Aorta (tissue), 5 donors: Measurements from ENCODE around the gene SPEM1. TPM values are rescaled to one million over a fixed set of nuclear protein-coding genes. Genes with fewer than 3 reads are reported as not detected.
A peak's percentile ranks its signal among the peaks of the same experiment; 100 is the strongest.

Experiments
- ATAC-seq: fragments of 200-7000 bp; cut with Tn5 transposase; one replicate; pipeline ENCODE4 v1.9.1; 2022; ENCODE audit warnings: moderate library complexity; ENCODE audit not compliant: low FRiP score
- DNase-seq, 2 donors: peaks; one replicate each; pipeline ENCODE4 v3.0.0-alpha.2; 2020
- H3K27ac ChIP-seq, 2 donors: one replicate each; pipeline ENCODE4 v1.5.1; 2013; ENCODE audit warnings: low read length in 2 of 2, mild to moderate bottlenecking in 2 of 2, moderate library complexity in 2 of 2, control low read depth in 1 of 2, inconsistent platforms in 1 of 2, low read depth in 1 of 2
- H3K27me3 ChIP-seq, 2 donors: one replicate each; pipeline ENCODE4 v1.6.1; 2013; ENCODE audit warnings: control low read depth in 1 of 2, low read length in 1 of 2, mild to moderate bottlenecking in 1 of 2, moderate library complexity in 1 of 2; ENCODE audit not compliant: insufficient read depth in 2 of 2, control insufficient read depth in 1 of 2
- H3K36me3 ChIP-seq, 2 donors: one replicate each; pipeline ENCODE4 v1.6.1; 2013; ENCODE audit warnings: control low read depth in 1 of 2, low read length in 1 of 2, mild to moderate bottlenecking in 1 of 2; ENCODE audit not compliant: insufficient read depth in 2 of 2, control insufficient read depth in 1 of 2
- H3K4me1 ChIP-seq, 2 donors: one replicate each; pipeline ENCODE4 v1.6.1; 2013; ENCODE audit warnings: low read length in 2 of 2, control low read depth in 1 of 2, mild to moderate bottlenecking in 1 of 2, moderate library complexity in 1 of 2; ENCODE audit not compliant: insufficient read depth in 2 of 2, control insufficient read depth in 1 of 2
- H3K4me3 ChIP-seq, 2 donors: one replicate each; pipeline ENCODE4 v1.5.1; 2013; ENCODE audit warnings: low read length in 2 of 2, control low read depth in 1 of 2, mild to moderate bottlenecking in 1 of 2
- H3K9me3 ChIP-seq: one replicate; pipeline ENCODE4 v1.6.1; 2013; ENCODE audit warnings: mild to moderate bottlenecking, low read length; ENCODE audit not compliant: control insufficient read depth
- WGBS, 2 donors: extraction: QIAGEN DNeasy Blood & Tissue Kit; methylation state at CpG; one replicate each; pipeline ENCODE4 v1.1.7; 2013; 5-methylcytosine and 5-hydroxymethylcytosine counted together
- intact Hi-C, 2 donors: fragments of 100-400 bp; cut with DNase I; formaldehyde crosslinking; loops; one replicate each; pipeline versions ENCODE4 v1.14.2 to v1.15.0; 2022
- long read RNA-seq, 2 donors: library from polyadenylated mRNA; unstranded; transcript quantifications; one replicate each; pipeline ENCODE4 v2.0.0, GENCODE V29; 2020 to 2021
- polyA plus RNA-seq, 2 donors: library from polyadenylated mRNA; stranded (reverse); fragments of 200-250 nt; gene quantifications; one replicate each; pipeline ENCODE4 v1.2.3, GENCODE V29; 2013
- total RNA-seq, 2 donors: library from RNA; stranded (reverse); fragmentation: NEBNext Ultra II Directional; extraction: Animal tissue kit (Norgen Biotek cat#: 25700); gene quantifications; one replicate each; pipeline ENCODE4 v1.2.1, GENCODE V29; 2021
- donor health status: healthy with polysubstance abuse.
- donor health status: Bipolar disorder and iron deficiency.
- donor health status: DM: no; HTN: no; CAD: no.
- donor health status: DM: no; HTN: no; CAD: no.
- donor health status: DM: yes; HTN: yes; CAD: no.

SPEM1 gene, protein sequence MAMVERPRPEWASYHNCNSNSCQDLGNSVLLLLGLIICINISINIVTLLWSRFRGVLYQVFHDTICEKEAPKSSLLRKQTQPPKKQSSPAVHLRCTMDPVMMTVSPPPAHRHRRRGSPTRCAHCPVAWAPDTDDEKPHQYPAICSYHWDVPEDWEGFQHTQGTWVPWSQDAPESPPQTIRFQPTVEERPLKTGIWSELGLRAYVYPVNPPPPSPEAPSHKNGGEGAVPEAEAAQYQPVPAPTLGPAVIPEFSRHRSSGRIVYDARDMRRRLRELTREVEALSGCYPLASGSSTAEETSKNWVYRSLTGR
- total RNA-seq (not detected), polyA plus RNA-seq (not detected)
- long read RNA-seq, donor 1 = 0 reads
- long read RNA-seq, donor 2 = 0 reads

DNA sequence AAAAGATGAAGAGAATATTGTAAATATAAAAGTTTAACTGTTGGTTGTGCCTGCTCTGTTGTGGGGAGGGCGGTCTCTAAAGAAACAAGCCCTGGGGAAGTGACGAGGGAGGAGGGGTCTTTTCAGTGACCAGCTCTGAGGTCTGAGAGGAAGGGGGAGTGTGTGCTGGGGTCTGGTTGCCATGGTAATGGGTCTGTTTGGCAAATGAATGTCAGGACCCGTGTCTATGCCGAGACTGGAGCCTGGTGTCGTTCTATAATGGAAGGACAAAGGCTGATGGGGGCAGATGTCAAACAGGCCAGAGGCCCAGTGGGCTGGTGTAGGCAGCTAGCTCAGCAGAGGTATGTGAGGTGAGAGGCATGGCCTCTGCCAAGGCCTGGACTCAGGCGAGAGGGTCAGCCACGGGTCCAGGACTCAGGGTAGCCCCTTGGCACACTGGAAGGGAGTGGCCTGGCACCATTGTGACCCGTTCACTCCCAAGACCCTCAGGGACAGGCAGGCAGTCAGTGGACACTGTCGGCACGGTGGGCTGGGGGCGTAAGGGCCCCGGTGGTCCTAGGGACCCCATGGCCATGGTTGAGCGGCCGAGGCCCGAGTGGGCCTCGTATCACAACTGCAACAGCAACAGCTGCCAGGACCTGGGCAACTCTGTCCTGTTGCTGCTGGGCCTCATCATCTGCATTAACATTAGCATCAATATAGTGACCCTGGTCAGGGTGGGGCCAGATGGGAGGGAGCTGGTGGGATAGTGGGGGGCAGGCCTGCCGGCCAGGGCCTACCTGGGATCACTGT lies at the start of gene SPEM1:
SPEM1 (plus strand) TSS at position 506 of the 792 bp plus-strand sequence; CDS start at position 567, 61 bp downstream.
- Histone ChIP-seq H3K4me1 (no peaks in the 10 kb centered on the region), H3K27ac (no peak within 1 kb of the TSS), H3K27me3 (no peaks in the 10 kb centered on the region), H3K36me3 (no peaks in the 10 kb centered on the region), H3K4me3 (no peak within 1 kb of the TSS), H3K9me3 (no peaks in the 10 kb centered on the region)
- intact Hi-C loops = no loop called here
- WGBS, 2 donors = 78% methylated on average over 17 of the region's 17 CpGs
- no peak for DNase-seq
- no peak for ATAC-seq

DNA sequence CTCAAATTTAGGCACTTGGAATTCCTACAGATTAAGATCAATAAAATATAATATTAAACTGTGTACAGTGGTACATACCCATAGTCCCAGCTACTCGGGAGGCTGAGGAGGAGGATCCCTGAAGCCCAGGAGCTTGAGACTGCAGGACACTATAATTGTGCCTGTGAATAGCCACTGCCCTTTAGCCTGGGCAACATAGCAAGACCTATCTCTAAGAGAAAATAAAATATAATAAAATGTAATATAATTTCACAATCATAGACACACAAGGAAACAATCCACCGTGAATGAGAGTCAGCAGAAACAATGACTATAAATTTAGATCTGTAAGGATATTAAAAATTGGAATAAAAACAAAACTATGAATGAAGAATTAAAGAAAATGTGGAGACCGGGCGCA lies 49.3 kb upstream of the SPEM1 start:
- Histone ChIP-seq H3K36me3 (no peaks in the 10 kb centered on the region), H3K9me3 (no peaks in the 10 kb centered on the region), H3K27me3 (no peaks in the 10 kb centered on the region), H3K4me1 (no peaks in the 10 kb centered on the region), H3K4me3 (no peak overlapping the region), H3K27ac (no peak overlapping the region)
- intact Hi-C loops = no loop called here
- no peak for DNase-seq
- no peak for ATAC-seq
- 82 to 84% methylated on average over 4 of the region's 4 CpGs for WGBS, 2 donors

DNA sequence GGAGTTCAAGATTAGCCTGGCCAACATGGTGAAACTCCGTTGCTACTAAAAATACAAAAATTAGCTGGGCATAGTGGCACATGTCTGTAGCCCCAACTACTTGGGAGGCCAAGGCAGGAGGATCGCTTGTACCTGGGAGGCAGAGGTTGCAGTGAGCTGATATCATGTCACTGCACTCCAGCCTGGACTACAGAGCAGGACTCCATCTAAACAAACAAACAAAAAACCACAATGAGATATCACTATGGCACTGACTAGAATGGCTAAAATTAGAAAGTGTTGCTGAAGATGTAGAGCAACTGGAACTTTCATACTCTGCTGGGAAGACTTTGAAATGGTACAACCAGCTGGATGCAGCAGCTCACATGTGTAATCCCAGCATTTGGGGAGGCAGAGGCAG lies 45.8 kb upstream of the SPEM1 start:
- DNase-seq (no peak), ATAC-seq (no peak)
- Histone ChIP-seq H3K36me3 (no peaks in the 10 kb centered on the region), H3K27me3 (no peaks in the 10 kb centered on the region), H3K27ac (no peak overlapping the region), H3K4me3 (no peak overlapping the region), H3K9me3 (no peaks in the 10 kb centered on the region), H3K4me1 (no peaks in the 10 kb centered on the region)
- WGBS, 2 donors = 88 to 92% methylated on average over 2 of the region's 2 CpGs
- intact Hi-C loops = no loop called here

DNA sequence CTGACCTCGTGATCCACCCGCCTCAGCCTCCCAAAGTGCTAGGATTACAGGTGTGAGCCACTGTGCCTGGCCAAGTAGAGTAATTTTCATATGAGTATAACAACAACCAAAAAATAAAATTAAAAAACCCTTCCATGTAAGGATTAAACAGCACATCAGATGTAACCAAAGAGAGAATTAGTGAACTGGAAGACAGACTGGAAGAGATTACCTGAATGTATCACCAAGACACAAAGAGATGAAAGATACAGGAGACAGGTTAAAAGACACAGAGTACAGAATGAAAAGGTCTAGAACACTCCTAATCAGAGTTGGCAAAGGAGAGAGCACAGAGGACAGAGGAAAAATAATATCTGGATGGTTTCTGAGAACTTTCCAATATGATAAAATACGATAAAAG lies 41.0 kb upstream of the SPEM1 start:
- ATAC-seq (no peak), DNase-seq (no peak)
- no peaks in the 10 kb centered on the region for H3K4me1 ChIP-seq
- WGBS, 2 donors = 96% methylated on average over 3 of the region's 3 CpGs
- H3K27ac ChIP-seq = no peak overlapping the region
- H3K4me3 ChIP-seq = no peak overlapping the region
- no peaks in the 10 kb centered on the region for H3K36me3 ChIP-seq
- intact Hi-C loops = no loop called here
- H3K27me3 ChIP-seq = no peaks in the 10 kb centered on the region
- no peaks in the 10 kb centered on the region for H3K9me3 ChIP-seq

DNA sequence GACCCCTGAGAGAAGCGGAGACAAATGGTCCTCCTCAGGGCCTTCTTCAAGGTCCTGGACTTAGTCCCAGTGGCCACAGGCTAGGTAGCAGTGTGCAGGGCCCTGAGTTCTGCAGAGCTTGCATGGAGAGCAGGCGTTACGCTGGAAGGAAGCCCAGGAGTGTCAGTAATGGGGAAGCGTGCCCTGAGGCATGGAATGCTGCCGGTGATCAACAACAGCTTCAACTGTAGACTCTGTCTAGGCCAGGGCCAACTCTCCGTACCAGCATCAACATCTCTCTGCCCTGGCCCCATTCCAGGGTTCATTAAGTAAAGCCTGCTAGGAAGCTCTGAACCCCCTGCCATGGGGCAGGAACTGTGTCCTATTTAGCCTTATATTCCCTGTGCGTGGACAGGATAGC lies 39.8 kb upstream of the SPEM1 start:
- H3K4me3 ChIP-seq = no peak overlapping the region
- ATAC-seq (peak; percentile 44), DNase-seq (peak in 1 of 2 donors; percentile 80)
- H3K4me1 ChIP-seq = no peaks in the 10 kb centered on the region
- intact Hi-C loops = no loop called here
- WGBS, 2 donors = 15 to 16% methylated on average over 7 of the region's 7 CpGs
- H3K36me3 ChIP-seq = no peaks in the 10 kb centered on the region
- H3K27ac ChIP-seq = no peak overlapping the region
- H3K27me3 ChIP-seq = no peaks in the 10 kb centered on the region
- no peaks in the 10 kb centered on the region for H3K9me3 ChIP-seq

DNA sequence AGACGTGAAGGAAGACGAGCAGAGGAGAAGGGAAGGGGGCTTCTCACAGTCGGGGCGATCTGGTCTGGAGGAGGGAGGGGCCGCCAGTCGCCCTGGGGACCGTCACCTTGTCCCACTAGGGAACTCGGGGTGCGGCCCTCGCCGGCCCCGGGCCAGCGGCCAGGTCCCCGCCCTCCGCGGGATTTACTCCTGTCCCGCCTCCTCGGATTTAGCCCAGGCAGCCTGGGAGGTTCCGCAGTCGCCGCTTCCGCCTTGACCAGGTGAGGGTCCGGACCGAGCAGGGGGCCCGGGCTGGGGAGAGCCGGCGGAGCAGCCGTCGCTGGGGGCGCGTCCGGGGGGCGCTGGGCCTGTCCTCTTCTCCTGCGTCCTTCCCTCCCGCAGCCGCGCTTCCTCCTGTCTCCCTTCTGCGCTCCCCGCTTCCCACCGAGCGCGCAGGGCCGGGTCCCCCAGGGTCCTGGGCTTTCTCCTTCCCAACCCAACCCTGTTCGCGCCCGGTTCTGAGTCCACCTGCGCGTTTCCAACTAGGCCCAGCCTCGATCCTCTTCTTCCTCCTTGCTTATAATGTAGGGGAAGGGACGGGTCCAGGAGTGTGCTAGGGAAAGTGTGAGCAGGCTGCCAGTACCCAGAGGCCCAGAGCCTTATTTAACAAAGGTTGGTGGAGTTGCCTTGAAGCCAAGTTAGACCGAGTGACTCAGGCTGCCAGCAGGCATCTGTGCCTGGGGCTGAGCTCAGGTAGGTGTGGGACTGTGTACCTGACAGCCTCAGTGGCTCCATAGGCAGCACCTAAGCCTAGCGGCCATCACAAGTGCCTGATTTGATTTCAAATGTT lies 39.1 kb upstream of the SPEM1 start, which contains the start of gene TNK1:
TNK1 (plus strand) TSS at position 235 of the 829 bp plus-strand sequence. CDS start 1,838 bp downstream, outside the sequence.
- Histone ChIP-seq H3K36me3 (no peaks in the 10 kb centered on the region), H3K27ac (no peak within 1 kb of the TSS), H3K4me3 (peak within 1 kb of the TSS; percentile 24 to 42), H3K4me1 (no peaks in the 10 kb centered on the region), H3K27me3 (no peaks in the 10 kb centered on the region), H3K9me3 (no peaks in the 10 kb centered on the region)
- DNase-seq (peak; percentile 69 to 83), ATAC-seq (no peak)
- 5 to 7% methylated on average over 29 to 52 of the region's 52 CpGs for WGBS, 2 donors
- intact Hi-C loops = no loop called here

DNA sequence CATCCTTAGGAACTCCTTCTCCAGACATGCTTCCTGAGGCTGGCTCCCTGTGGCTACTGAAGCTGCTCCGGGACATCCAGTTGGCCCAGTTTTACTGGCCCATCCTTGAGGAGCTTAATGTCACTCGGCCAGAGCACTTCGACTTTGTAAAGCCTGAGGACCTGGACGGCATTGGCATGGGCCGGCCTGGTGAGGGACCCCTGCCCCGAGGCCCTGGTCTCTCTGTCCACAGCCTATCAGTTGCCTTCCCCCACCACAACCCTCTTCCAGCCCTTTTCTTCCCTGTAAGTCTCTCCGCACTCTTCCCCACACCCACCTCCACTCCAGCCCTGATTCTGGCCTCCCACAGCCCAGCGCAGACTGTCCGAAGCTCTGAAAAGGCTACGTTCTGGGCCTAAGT lies 37.2 kb upstream of the SPEM1 start:
- intact Hi-C loops = no loop called here
- H3K36me3 ChIP-seq = no peaks in the 10 kb centered on the region
- no peaks in the 10 kb centered on the region for H3K9me3 ChIP-seq
- no peak overlapping the region for H3K4me3 ChIP-seq
- no peaks in the 10 kb centered on the region for H3K4me1 ChIP-seq
- DNase-seq = no peak
- no peaks in the 10 kb centered on the region for H3K27me3 ChIP-seq
- H3K27ac ChIP-seq = no peak overlapping the region
- WGBS, 2 donors = 91 to 92% methylated on average over 10 of the region's 10 CpGs
- ATAC-seq = no peak

DNA sequence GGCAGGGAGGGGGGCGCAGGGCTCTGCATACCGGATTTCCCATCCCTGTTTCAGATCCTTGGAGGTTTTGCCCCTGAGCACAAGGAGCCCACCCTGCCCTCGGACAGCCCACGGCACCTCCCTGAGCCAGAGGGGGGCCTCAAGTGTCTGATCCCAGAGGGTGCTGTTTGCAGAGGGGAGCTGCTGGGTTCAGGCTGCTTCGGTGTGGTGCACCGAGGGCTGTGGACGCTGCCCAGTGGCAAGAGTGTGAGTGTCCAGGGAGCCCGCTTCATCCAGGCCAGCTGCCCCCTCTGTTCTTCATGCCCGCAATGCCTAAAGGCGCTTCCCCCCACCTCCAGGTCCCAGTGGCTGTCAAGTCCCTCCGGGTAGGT lies 36.8 kb upstream of the SPEM1 start:
- DNase-seq (no peak), ATAC-seq (no peak)
- Histone ChIP-seq H3K27me3 (no peaks in the 10 kb centered on the region), H3K27ac (no peak overlapping the region), H3K4me1 (no peaks in the 10 kb centered on the region), H3K36me3 (no peaks in the 10 kb centered on the region), H3K9me3 (no peaks in the 10 kb centered on the region), H3K4me3 (no peak overlapping the region)
- intact Hi-C loops = no loop called here
- WGBS, 2 donors = 73 to 77% methylated on average over 10 to 11 of the region's 11 CpGs
